Measurements from ENCODE around the gene ARFRP1.

ARFRP1 gene

GRCh38 chr20:63701329-63702035 lies 6.3 kb downstream of the ARFRP1 start:
- DNase-seq: no peak

GRCh38 chr20:63701051-63701328 lies 6.8 kb downstream of the ARFRP1 start:
- DNase-seq: no peak

GRCh38 chr20:63700199-63701050 lies 7.4 kb downstream of the ARFRP1 start:
- no peak for DNase-seq

GRCh38 chr20:63699466-63700198 lies 8.1 kb downstream of the ARFRP1 start:
- DNase-seq: no peak

GRCh38 chr20:63698739-63699465 lies 8.9 kb downstream of the ARFRP1 start:
- no peak for DNase-seq

GRCh38 chr20:63697868-63698545 lies 9.8 kb downstream of the ARFRP1 start:
- no peak for DNase-seq

GRCh38 chr20:63697357-63697867 lies 10.4 kb downstream of the ARFRP1 start:
- no peak for DNase-seq

- no peak for DNase-seq
These were observed 11.0 kb downstream of the ARFRP1 start, which contains the start of gene TNFRSF6B for GRCh38 chr20:63696628-63697356. Gene TNFRSF6B, plus strand, starts transcription at chr20:63696652. Its CDS starts 116 bp downstream, at chr20:63696768.

- DNase-seq: peak; percentile 31 to 52
These were observed 11.5 kb downstream of the ARFRP1 start for GRCh38 chr20:63696306-63696627.

- no peak for DNase-seq
These were observed 12.1 kb downstream of the ARFRP1 start for GRCh38 chr20:63695424-63696305.

- no peak for DNase-seq
These were observed 13.0 kb downstream of the ARFRP1 start for GRCh38 chr20:63694584-63695423.

- DNase-seq: no peak
These were observed 13.8 kb downstream of the ARFRP1 start for GRCh38 chr20:63693733-63694583.

GRCh38 chr20:63693083-63693732 lies 14.6 kb downstream of the ARFRP1 start:
- no peak for DNase-seq

GRCh38 chr20:63692436-63693082 lies 15.2 kb downstream of the ARFRP1 start:
- no peak for DNase-seq

- DNase-seq: no peak
These were observed 15.9 kb downstream of the ARFRP1 start for GRCh38 chr20:63691711-63692435.

- DNase-seq: no peak
These were observed 16.7 kb downstream of the ARFRP1 start for GRCh38 chr20:63690898-63691710.

All from CD4-positive, alpha-beta T cell treated with Interleukin-1 beta for 1 hour (primary cell).